LNCAP (cell line): ENCODE measurements around the gene TPCN1.

Experiments
- CTCF ChIP-seq: fragments of 450-650 bp; IDR thresholded peaks from 2 replicates; pipeline ENCODE4 v1.5.1; 2017; ENCODE audit warnings: mild to moderate bottlenecking

TPCN1 gene

DNA sequence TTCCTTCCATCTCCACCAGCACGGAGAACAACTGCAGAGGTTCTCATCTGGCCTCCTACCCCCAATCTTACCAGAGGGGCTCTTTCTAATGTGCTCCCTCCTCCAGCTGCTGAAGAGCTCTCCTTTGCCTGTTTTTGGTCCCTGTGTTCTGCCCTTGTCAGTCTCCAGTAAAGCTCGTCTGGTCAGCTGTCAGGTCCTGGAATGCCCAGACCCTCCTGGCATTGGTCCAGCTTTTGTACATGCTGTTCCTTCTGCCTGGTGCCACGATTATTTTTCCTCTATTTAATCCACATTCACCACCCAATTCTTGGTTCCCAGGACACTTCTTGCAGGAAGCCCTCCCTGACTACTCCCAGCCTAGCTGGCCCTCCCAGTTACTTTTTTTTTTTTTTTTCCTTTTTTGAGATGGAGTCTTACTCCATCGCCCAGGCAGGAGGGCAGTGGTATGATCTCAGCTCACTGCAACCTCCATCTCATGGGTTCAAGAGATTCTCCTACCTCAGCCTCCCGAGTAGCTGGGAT lies 107.2 kb downstream of the TPCN1 start:
- TF ChIP-seq CTCF, result no peak

DNA sequence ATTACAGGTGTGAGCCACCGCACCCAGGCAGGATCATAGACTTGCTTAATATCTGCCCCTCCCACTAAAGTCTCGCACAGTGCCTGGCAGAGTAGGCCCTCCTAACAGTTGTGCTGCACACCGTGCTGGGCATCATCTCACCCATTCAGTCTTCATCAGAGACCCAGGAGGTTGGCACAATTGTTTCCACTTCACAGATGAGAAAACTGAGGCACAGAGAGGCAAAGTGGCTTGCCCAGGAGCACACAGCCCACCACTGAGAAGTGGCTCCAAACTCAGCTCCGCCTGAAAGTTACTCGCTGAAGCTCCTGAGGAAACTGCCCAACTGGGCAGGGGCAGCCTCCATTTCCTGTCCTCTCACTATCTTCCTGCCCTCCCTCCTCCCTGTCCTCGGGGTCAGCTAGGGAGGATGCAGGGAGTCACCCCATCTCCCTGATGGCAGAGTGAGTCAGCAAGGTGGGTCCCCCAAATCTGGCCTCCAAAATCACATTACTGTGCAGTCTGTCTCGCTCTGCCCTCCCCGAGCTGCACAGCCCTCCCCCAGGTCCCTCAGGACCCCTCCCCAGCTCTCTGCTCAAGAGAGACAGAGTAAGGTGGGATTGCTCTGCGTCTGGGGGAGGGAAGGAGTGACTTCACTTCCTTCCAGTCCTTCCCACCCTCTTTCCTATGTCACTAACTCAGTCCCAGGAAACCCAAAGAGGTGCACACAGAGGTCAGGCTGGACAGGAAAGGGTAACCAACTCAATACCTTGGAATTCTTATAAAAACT lies 107.9 kb downstream of the TPCN1 start:
- no peak for TF ChIP-seq CTCF

- TF ChIP-seq CTCF, result no peak
Observed at GRCh38 chr12:113329791-113330417, 108.6 kb downstream of the TPCN1 start.

GRCh38 chr12:113330505-113330904 lies 109.2 kb downstream of the TPCN1 start:
- TF ChIP-seq CTCF, result no peak

- no peak for TF ChIP-seq CTCF
Observed at GRCh38 chr12:113332688-113333417, 111.6 kb downstream of the TPCN1 start.

DNA sequence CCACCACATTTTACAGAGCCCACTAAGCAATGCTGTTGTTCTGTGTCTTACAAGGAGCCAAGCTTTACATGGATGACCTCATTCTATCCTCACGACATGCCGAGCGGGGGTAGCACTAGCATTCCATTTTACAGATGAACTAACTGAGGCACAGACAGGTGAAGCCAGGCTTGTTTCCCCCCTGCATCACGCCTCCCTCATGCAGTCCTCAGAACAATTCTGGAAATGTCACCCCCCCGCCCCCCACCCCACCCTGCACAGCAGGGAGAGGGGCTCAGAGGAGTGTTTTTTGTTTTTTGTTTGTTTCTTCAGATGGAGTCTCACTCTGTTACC lies 112.1 kb downstream of the TPCN1 start:
- TF ChIP-seq CTCF, result no peak

GRCh38 chr12:113333877-113334785 lies 112.9 kb downstream of the TPCN1 start:
- no peak for TF ChIP-seq CTCF
